Activated CD4-positive, alpha-beta T cell treated with anti-CD3 and anti-CD28 coated beads for 36 hours (primary cell): ENCODE measurements around the gene OR2M5. TPM values are rescaled to one million over a fixed set of nuclear protein-coding genes. Genes with fewer than 3 reads are reported as not detected.

ENCODE experiments used
- ATAC-seq: fragments of 200-7000 bp; cut with Tn5 transposase; one replicate; pipeline ENCODE4 v1.10.0; 2021; ENCODE audit warnings: mild to moderate bottlenecking, moderate library complexity
- CTCF ChIA-PET: fragments of 350-600 bp; sonication (Branson Sonifier 250); formaldehyde crosslinking; loops from one replicate; lab custom pipeline; 2021; ENCODE audit warnings: antibody characterized with exemption; lab: Charles Lee
- POLR2A ChIA-PET: fragments of 350-600 bp; sonication (Branson Sonifier 250); formaldehyde crosslinking; loops from one replicate; lab custom pipeline; 2021; ENCODE audit warnings: antibody characterized with exemption, inconsistent platforms; lab: Charles Lee
- DNase-seq: peaks from one replicate; pipeline ENCODE4 v3.0.0-alpha.2; 2020
- H3K27ac Mint-ChIP-seq: one replicate; pipeline ENCODE4 v1.8.0; 2021; ENCODE audit warnings: mixed read lengths
- H3K27me3 Mint-ChIP-seq: one replicate; pipeline ENCODE4 v1.8.0; 2021; ENCODE audit warnings: mixed read lengths
- H3K36me3 Mint-ChIP-seq: one replicate; pipeline ENCODE4 v1.8.0; 2021; ENCODE audit warnings: low read depth, mixed read lengths
- H3K4me1 Mint-ChIP-seq: one replicate; pipeline ENCODE4 v1.8.0; 2021; ENCODE audit warnings: mixed read lengths
- H3K4me3 Mint-ChIP-seq: one replicate; pipeline ENCODE4 v1.8.0; 2021; ENCODE audit warnings: mild to moderate bottlenecking, moderate library complexity, mixed read lengths
- H3K9me3 Mint-ChIP-seq: one replicate; pipeline ENCODE4 v1.8.0; 2021; ENCODE audit warnings: low read depth, mixed read lengths
- intact Hi-C, 2 experiments: fragments of 100-400 bp; cut with DNase I in 1 of 2; cut with micrococcal nuclease in 1 of 2; formaldehyde crosslinking; loops; one replicate each; pipeline versions ENCODE4 v1.14.2 to v1.15.1; 2022 to 2024; cut with DNase I, micrococcal nuclease
- total RNA-seq, 2 experiments: library from RNA; stranded (reverse); gene quantifications; one replicate each; pipeline ENCODE4 v1.2.3, GENCODE V29; 2021

OR2M5 gene
- total RNA-seq, 2 experiments from 2014 or later: not detected

GRCh38 chr1:248158758-248159157, 13.8 kb downstream of the OR2M5 start:
- intact Hi-C loops: no loop called here
- peaks cover 2% of the 10 kb centered on the region for H3K9me3 Mint-ChIP-seq
- H3K27me3 Mint-ChIP-seq: no peaks in the 10 kb centered on the region
- no peaks in the 10 kb centered on the region for H3K4me1 Mint-ChIP-seq
- DNase-seq (no peak), ATAC-seq (no peak)
- POLR2A ChIA-PET: no interaction called here
- H3K27ac Mint-ChIP-seq: no peak overlapping the region
- H3K4me3 Mint-ChIP-seq: no peak overlapping the region
- H3K36me3 Mint-ChIP-seq: no peaks in the 10 kb centered on the region
- CTCF ChIA-PET: no interaction called here

GRCh38 chr1:248164031-248164430, 19.1 kb downstream of the OR2M5 start:
- no peaks in the 10 kb centered on the region for H3K27me3 Mint-ChIP-seq
- no peak overlapping the region for H3K4me3 Mint-ChIP-seq
- intact Hi-C loops: no loop called here
- ATAC-seq (no peak), DNase-seq (no peak)
- H3K9me3 Mint-ChIP-seq: peaks cover 6% of the 10 kb centered on the region
- H3K36me3 Mint-ChIP-seq: no peaks in the 10 kb centered on the region
- CTCF ChIA-PET: no interaction called here
- POLR2A ChIA-PET: no interaction called here
- no peak overlapping the region for H3K27ac Mint-ChIP-seq
- no peaks in the 10 kb centered on the region for H3K4me1 Mint-ChIP-seq

GRCh38 chr1:248165186-248165585, 20.2 kb downstream of the OR2M5 start:
- no peak for ATAC-seq

GRCh38 chr1:248174521-248174920, 29.6 kb downstream of the OR2M5 start, which contains the start of gene OR2M2:
TSS of gene OR2M2 (plus strand) at chr1:248174821. CDS start at chr1:248179986, 5,165 bp downstream.
- no peak for DNase-seq
- no peaks in the 10 kb centered on the region for H3K9me3 Mint-ChIP-seq
- no peak within 1 kb of the TSS for H3K4me3 Mint-ChIP-seq
- H3K36me3 Mint-ChIP-seq: no peaks in the 10 kb centered on the region
- H3K27ac Mint-ChIP-seq: no peak within 1 kb of the TSS
- H3K27me3 Mint-ChIP-seq: no peaks in the 10 kb centered on the region
- no peak for ATAC-seq
- ChIA-PET CTCF (no interaction called here), POLR2A (no interaction called here)
- no peaks in the 10 kb centered on the region for H3K4me1 Mint-ChIP-seq
- intact Hi-C loops: no loop called here

More at GRCh38 chr1:248165186-248165585, 20.2 kb downstream of the OR2M5 start:
- Mint-ChIP-seq H3K36me3 (no peaks in the 10 kb centered on the region), H3K4me1 (no peaks in the 10 kb centered on the region), H3K27ac (no peak overlapping the region), H3K27me3 (no peaks in the 10 kb centered on the region), H3K9me3 (peaks cover 6% of the 10 kb centered on the region), H3K4me3 (no peak overlapping the region)
- intact Hi-C loops: no loop called here
- no peak for DNase-seq
- ChIA-PET POLR2A (no interaction called here), CTCF (no interaction called here)

GRCh38 chr1:248183996-248184395, 39.0 kb downstream of the OR2M5 start:
- Mint-ChIP-seq H3K4me3 (no peak overlapping the region), H3K36me3 (no peaks in the 10 kb centered on the region), H3K9me3 (no peaks in the 10 kb centered on the region), H3K4me1 (no peaks in the 10 kb centered on the region), H3K27ac (no peak overlapping the region), H3K27me3 (peaks cover 6% of the 10 kb centered on the region)
- ChIA-PET POLR2A (no interaction called here), CTCF (no interaction called here)
- intact Hi-C loops: no loop called here
- ATAC-seq (no peak), DNase-seq (no peak)

- no peak overlapping the region for H3K27ac Mint-ChIP-seq
- peaks cover 10% of the 10 kb centered on the region for H3K27me3 Mint-ChIP-seq
- H3K4me3 Mint-ChIP-seq: no peak overlapping the region
- H3K9me3 Mint-ChIP-seq: no peaks in the 10 kb centered on the region
- H3K36me3 Mint-ChIP-seq: no peaks in the 10 kb centered on the region
- intact Hi-C loops: no loop called here
- DNase-seq (no peak), ATAC-seq (no peak)
- CTCF ChIA-PET: no interaction called here
- H3K4me1 Mint-ChIP-seq: no peaks in the 10 kb centered on the region
- POLR2A ChIA-PET: no interaction called here
Measured at GRCh38 chr1:248187363-248187762, 42.4 kb downstream of the OR2M5 start.

- ATAC-seq (no peak), DNase-seq (no peak)
- ChIA-PET CTCF (interaction anchor here (0.7 kb wide), 1 partner anchor 12 kb away, joined by 4 read pairs; no protein-coding TSS in a partner anchor), POLR2A (no interaction called here)
- Mint-ChIP-seq H3K4me3 (no peak overlapping the region), H3K9me3 (peaks cover under 1% of the 10 kb centered on the region), H3K4me1 (no peaks in the 10 kb centered on the region), H3K36me3 (no peaks in the 10 kb centered on the region), H3K27me3 (peaks cover 10% of the 10 kb centered on the region), H3K27ac (no peak overlapping the region)
- intact Hi-C loops: no loop called here
Measured at GRCh38 chr1:248189026-248189425, 44.1 kb downstream of the OR2M5 start.

GRCh38 chr1:248194117-248194516, 49.2 kb downstream of the OR2M5 start:
- intact Hi-C loops: no loop called here
- ATAC-seq (no peak), DNase-seq (no peak)
- no peaks in the 10 kb centered on the region for H3K4me1 Mint-ChIP-seq
- H3K27me3 Mint-ChIP-seq: peaks cover 3% of the 10 kb centered on the region
- H3K27ac Mint-ChIP-seq: no peak overlapping the region
- H3K9me3 Mint-ChIP-seq: peaks cover 8% of the 10 kb centered on the region
- H3K4me3 Mint-ChIP-seq: no peak overlapping the region
- POLR2A ChIA-PET: no interaction called here
- no peaks in the 10 kb centered on the region for H3K36me3 Mint-ChIP-seq
- CTCF ChIA-PET: no interaction called here

Other genes starting within 250 kb of the OR2M5 start
- gene OR2W3, start 249.6 kb upstream of the OR2M5 start, total RNA-seq: not detected
- gene OR2T8, start 224.9 kb upstream of the OR2M5 start, total RNA-seq: not detected
- not detected for gene OR2AJ1, start 220.3 kb upstream of the OR2M5 start, total RNA-seq
- gene OR2L8, start 196.3 kb upstream of the OR2M5 start, total RNA-seq: not detected
- not detected for gene OR2AK2, start 179.9 kb upstream of the OR2M5 start, total RNA-seq
- not detected for gene OR2L5, start 131.5 kb upstream of the OR2M5 start, total RNA-seq
- under 1 TPM; 0.11 to 0.12 TPM for gene OR2L2, start 115.1 kb upstream of the OR2M5 start, total RNA-seq
- not detected for gene OR2L3, start 98.3 kb upstream of the OR2M5 start, total RNA-seq
- not detected for gene OR2L13, start 50.0 kb upstream of the OR2M5 start, total RNA-seq
- not detected for gene OR2M2, start 29.7 kb downstream of the OR2M5 start, total RNA-seq
- gene OR2M3, start 52.1 kb downstream of the OR2M5 start, total RNA-seq: not detected
- gene OR2M4, start 86.3 kb downstream of the OR2M5 start, total RNA-seq: not detected
- gene OR2T33, start 132.8 kb downstream of the OR2M5 start, total RNA-seq: not detected
- gene OR2T12, start 158.3 kb downstream of the OR2M5 start, total RNA-seq: not detected
- gene OR2M7, start 179.4 kb downstream of the OR2M5 start, total RNA-seq: not detected
- gene OR14C36, start 203.6 kb downstream of the OR2M5 start, total RNA-seq: not detected
- not detected for gene OR2T4, start 216.5 kb downstream of the OR2M5 start, total RNA-seq
- gene OR2T6, start 230.6 kb downstream of the OR2M5 start, total RNA-seq: not detected